Testis (tissue), 2 donors: ENCODE measurements around the gene ODAPH.
"Not testable (repeated sequence)": the region's sequence is repeated elsewhere in the genome, so short reads cannot be mapped to it uniquely, and the experiment has no call there.

ENCODE experiments used
- CTCF ChIP-seq, 3 experiments: fragments of 450-650 bp in 2 of 3; fragments of 200-600 bp in 1 of 3; sonication (generic) in 1 of 3; IDR thresholded peaks; one replicate each; pipeline ENCODE4 v1.5.1; 2016 to 2019; ENCODE audit warnings: antibody characterized with exemption in 3 of 3, mild to moderate bottlenecking in 2 of 3, moderate library complexity in 1 of 3
- POLR2A ChIP-seq: fragments of 450-650 bp; IDR thresholded peaks from one replicate; pipeline ENCODE4 v1.6.1; 2017; ENCODE audit warnings: antibody characterized with exemption, mild to moderate bottlenecking, moderate library complexity

- TF ChIP-seq POLR2A; CTCF (IDR thresholded peaks at IDR 0.05): not testable (repeated sequence)
Measured at GRCh38 chr4:75533339-75533887, 22.5 kb upstream of the ODAPH start.
